ENCODE measurements around the gene FST. TPM values are rescaled to one million over a fixed set of nuclear protein-coding genes. Genes with fewer than 3 reads are reported as not detected.

Gene FST
- total RNA-seq, 2 donors from 2014 or later = 63.5 to 91.6 TPM

DNA sequence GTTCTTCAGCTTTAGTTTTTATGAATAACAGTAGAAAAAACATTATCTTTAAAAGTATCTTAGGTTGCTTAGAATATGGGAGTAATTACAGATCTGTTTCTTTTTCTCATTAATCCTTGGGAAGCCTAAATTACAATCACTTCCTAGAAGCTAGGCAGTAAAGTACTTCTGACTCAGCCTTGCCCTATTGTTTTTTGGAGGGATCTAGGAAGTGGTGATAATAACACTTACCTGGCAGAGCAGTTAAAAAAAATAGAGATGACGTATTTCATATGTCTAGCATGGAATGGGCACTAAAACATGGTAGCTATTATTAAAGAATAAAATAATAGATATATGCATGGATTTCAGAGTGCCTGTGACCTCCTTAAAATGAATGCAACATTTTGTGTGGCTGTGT is 8.2 kb upstream of the FST start:
- no peak overlapping the region for H3K9ac ChIP-seq (ENCODE audit: extremely low read depth, low read length, poor library complexity, severe bottlenecking)
- H3K4me3 ChIP-seq (ENCODE audit: low read length) = no peak overlapping the region
- TF ChIP-seq, protein P1, sequence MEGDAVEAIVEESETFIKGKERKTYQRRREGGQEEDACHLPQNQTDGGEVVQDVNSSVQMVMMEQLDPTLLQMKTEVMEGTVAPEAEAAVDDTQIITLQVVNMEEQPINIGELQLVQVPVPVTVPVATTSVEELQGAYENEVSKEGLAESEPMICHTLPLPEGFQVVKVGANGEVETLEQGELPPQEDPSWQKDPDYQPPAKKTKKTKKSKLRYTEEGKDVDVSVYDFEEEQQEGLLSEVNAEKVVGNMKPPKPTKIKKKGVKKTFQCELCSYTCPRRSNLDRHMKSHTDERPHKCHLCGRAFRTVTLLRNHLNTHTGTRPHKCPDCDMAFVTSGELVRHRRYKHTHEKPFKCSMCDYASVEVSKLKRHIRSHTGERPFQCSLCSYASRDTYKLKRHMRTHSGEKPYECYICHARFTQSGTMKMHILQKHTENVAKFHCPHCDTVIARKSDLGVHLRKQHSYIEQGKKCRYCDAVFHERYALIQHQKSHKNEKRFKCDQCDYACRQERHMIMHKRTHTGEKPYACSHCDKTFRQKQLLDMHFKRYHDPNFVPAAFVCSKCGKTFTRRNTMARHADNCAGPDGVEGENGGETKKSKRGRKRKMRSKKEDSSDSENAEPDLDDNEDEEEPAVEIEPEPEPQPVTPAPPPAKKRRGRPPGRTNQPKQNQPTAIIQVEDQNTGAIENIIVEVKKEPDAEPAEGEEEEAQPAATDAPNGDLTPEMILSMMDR (conservative IDR thresholded peaks at IDR 0.05) = no peak
- Mint-ChIP-seq H3K4me1 (peaks cover 35% of the 10 kb centered on the region), H3K9me3 (no peaks in the 10 kb centered on the region), H3K4me3 (no peak overlapping the region), H3K27ac (no peak overlapping the region), H3K36me3 (ENCODE audit: low read depth) (no peaks in the 10 kb centered on the region), H3K27me3 (ENCODE audit: insufficient read depth) (no peaks in the 10 kb centered on the region)
- no peak for DNase-seq
- no peaks in the 10 kb centered on the region for H3K9me3 ChIP-seq (ENCODE audit: control insufficient read depth, low read length)
- peaks cover 6% of the 10 kb centered on the region for H3K4me1 ChIP-seq (ENCODE audit: control insufficient read depth, insufficient read depth, low read length)
- no peaks in the 10 kb centered on the region for H3K27me3 ChIP-seq (ENCODE audit: control insufficient read depth, insufficient read depth, low read length, poor library complexity, severe bottlenecking)
- no peaks in the 10 kb centered on the region for H3K36me3 ChIP-seq (ENCODE audit: control insufficient read depth, insufficient read depth, low read length)
- WGBS, 2 experiments (ENCODE audit: insufficient coverage in 1 of 2, insufficient read length in 1 of 2) = 80 to 93% methylated on average over 1 of the region's 1 CpG
- no peak overlapping the region for H3K27ac ChIP-seq (ENCODE audit: low read depth, low read length)

DNA sequence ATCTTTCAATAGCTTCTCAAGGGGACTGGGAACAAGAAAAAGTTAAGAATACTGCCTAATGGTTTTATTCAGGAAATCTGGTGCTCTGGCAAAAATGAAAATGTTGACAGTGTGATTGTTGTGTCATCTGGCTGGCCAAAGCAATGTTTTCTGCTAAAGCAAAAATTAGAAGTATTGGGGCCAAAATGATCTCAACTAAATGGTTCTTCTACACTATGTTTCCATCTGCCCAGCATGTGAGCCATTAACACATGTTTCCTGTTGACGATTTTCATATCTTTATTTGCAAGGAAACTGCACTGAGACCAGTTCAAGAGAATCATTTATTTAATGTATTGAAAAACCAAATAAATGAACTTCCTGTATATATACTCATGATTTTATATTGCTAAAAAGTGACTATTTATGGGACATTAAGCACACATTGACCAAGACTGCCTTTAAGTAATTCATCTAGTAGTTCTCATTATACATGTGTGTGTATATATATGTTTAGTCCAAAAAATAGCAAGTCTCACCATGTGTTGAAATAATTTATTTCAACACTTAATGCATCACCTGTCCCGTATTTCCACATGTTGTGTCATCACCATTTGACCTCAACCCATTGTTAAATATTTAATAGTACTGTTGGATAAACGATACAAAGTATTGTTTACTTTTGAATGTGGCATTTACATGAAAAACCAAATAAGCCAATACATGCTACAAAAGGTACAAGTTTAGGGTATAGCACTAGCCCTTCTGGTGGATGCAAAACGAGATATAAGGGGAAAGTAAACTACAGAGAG is 7.5 kb upstream of the FST start:
- 93 to 100% methylated on average over 2 to 4 of the region's 4 CpGs for WGBS, 2 experiments (ENCODE audit: insufficient coverage in 1 of 2, insufficient read length in 1 of 2)
- Mint-ChIP-seq H3K4me3 (no peak overlapping the region), H3K27me3 (ENCODE audit: insufficient read depth) (no peaks in the 10 kb centered on the region), H3K9me3 (no peaks in the 10 kb centered on the region), H3K27ac (no peak overlapping the region), H3K36me3 (ENCODE audit: low read depth) (no peaks in the 10 kb centered on the region), H3K4me1 (peaks cover 38% of the 10 kb centered on the region)
- Histone ChIP-seq H3K27ac (ENCODE audit: low read depth, low read length) (no peak overlapping the region), H3K4me3 (ENCODE audit: low read length) (no peak overlapping the region), H3K27me3 (ENCODE audit: control insufficient read depth, insufficient read depth, low read length, poor library complexity, severe bottlenecking) (no peaks in the 10 kb centered on the region), H3K4me1 (ENCODE audit: control insufficient read depth, insufficient read depth, low read length) (peaks cover 8% of the 10 kb centered on the region), H3K9ac (ENCODE audit: extremely low read depth, low read length, poor library complexity, severe bottlenecking) (no peak overlapping the region), H3K36me3 (ENCODE audit: control insufficient read depth, insufficient read depth, low read length) (no peaks in the 10 kb centered on the region), H3K9me3 (ENCODE audit: control insufficient read depth, low read length) (no peaks in the 10 kb centered on the region)
- no peak for DNase-seq
- TF ChIP-seq, protein P1 (conservative IDR thresholded peaks at IDR 0.05) = no peak

DNA sequence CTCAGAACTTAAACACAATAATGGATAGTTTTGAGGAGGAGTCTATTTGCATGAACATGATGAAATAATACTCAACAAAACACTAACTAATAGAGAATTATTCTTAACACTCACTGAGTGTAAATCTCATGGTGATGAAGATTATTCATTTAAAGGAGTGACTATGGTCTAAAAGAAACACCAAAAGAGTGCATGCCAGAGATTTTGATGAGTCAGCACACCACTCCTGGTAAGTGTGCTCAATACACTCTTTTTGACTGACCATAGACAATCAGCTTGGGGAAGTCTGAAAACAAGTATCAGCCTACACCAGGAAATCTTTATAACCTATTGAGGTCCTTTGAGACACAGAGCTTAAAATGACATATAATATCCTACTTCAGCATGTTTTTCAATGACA is 6.8 kb upstream of the FST start:
- Mint-ChIP-seq H3K27me3 (ENCODE audit: insufficient read depth) (no peaks in the 10 kb centered on the region), H3K9me3 (no peaks in the 10 kb centered on the region), H3K27ac (no peak overlapping the region), H3K4me1 (peaks cover 42% of the 10 kb centered on the region), H3K4me3 (no peak overlapping the region), H3K36me3 (ENCODE audit: low read depth) (no peaks in the 10 kb centered on the region)
- H3K36me3 ChIP-seq (ENCODE audit: control insufficient read depth, insufficient read depth, low read length) = no peaks in the 10 kb centered on the region
- H3K9me3 ChIP-seq (ENCODE audit: control insufficient read depth, low read length) = no peaks in the 10 kb centered on the region
- TF ChIP-seq, protein P1 (conservative IDR thresholded peaks at IDR 0.05) = no peak
- no peak overlapping the region for H3K9ac ChIP-seq (ENCODE audit: extremely low read depth, low read length, poor library complexity, severe bottlenecking)
- no peak overlapping the region for H3K4me3 ChIP-seq (ENCODE audit: low read length)
- DNase-seq = no peak
- no peaks in the 10 kb centered on the region for H3K27me3 ChIP-seq (ENCODE audit: control insufficient read depth, insufficient read depth, low read length, poor library complexity, severe bottlenecking)
- H3K4me1 ChIP-seq (ENCODE audit: control insufficient read depth, insufficient read depth, low read length) = peaks cover 11% of the 10 kb centered on the region
- no peak overlapping the region for H3K27ac ChIP-seq (ENCODE audit: low read depth, low read length)

All from endodermal cell (in vitro differentiated cells).